ENCODE measurements around the gene ZBTB2.

- TF ChIP-seq CTCF (IDR thresholded peaks at IDR 0.05), result no peak
- TF ChIP-seq EP300 (IDR thresholded peaks at IDR 0.05), result no peak
These were observed 11.2 kb downstream of the ZBTB2 start for GRCh38 chr6:151379933-151380847.

All from esophagus muscularis mucosa (tissue), 3 donors.